H1 (cell line): Measurements from ENCODE around the gene DOK7.

ENCODE experiments used
- BRCA1 ChIP-seq: IDR thresholded peaks from 2 replicates; pipeline ENCODE4 v1.6.1; 2012; ENCODE audit warnings: low read depth, low read length, improper control_type of control experiment
- CBX5 ChIP-seq: fragments of 300-800, 300-1000 bp; sonication (generic); IDR thresholded peaks from 2 replicates; pipeline ENCODE4 v1.7.1; 2016; ENCODE audit warnings: antibody characterized with exemption, low read length, low read depth
- E2F6 ChIP-seq: IDR thresholded peaks from 2 replicates; pipeline ENCODE4 v1.6.1; 2012; ENCODE audit warnings: inconsistent platforms
- POLR2A ChIP-seq, 2 experiments: IDR thresholded peaks; 1 replicate in 1 of 2; 2 replicates in 1 of 2; pipeline ENCODE4 v1.6.1; 2011; ENCODE audit warnings: low read depth in 2 of 2, low read length in 2 of 2, mild to moderate bottlenecking in 2 of 2; ENCODE audit errors: control extremely low read depth in 1 of 2
- POLR2AphosphoS5 ChIP-seq: IDR thresholded peaks from 2 replicates; pipeline ENCODE4 v1.6.1; 2011; ENCODE audit warnings: low read depth, low read length
- SP1 ChIP-seq: IDR thresholded peaks from 2 replicates; pipeline ENCODE4 v1.6.1; 2011; ENCODE audit warnings: low read depth, low read length
- SP2 ChIP-seq: IDR thresholded peaks from 2 replicates; pipeline ENCODE4 v1.6.1; 2012; ENCODE audit warnings: mild to moderate bottlenecking, low read length, inconsistent platforms
- USF2 ChIP-seq: IDR thresholded peaks from 2 replicates; pipeline ENCODE4 v1.6.1; 2011; ENCODE audit warnings: low read length, improper control_type of control experiment
- YY1 ChIP-seq: IDR thresholded peaks from 2 replicates; pipeline ENCODE4 v1.6.1; 2011; ENCODE audit warnings: low read depth, mild to moderate bottlenecking, low read length
- TF ChIP-seq, protein P1 (sequence below), 3 experiments: IDR thresholded peaks; 1 replicate in 2 of 3; 2 replicates in 1 of 3; pipeline versions ENCODE4 v1.5.1 to v1.6.1; 2011; ENCODE audit warnings: low read length in 3 of 3, mild to moderate bottlenecking in 3 of 3, inconsistent platforms in 2 of 3, low read depth in 1 of 3, moderate library complexity in 1 of 3; ENCODE audit not compliant: insufficient read depth in 1 of 3; ENCODE audit errors: control extremely low read depth in 1 of 3

DNA sequence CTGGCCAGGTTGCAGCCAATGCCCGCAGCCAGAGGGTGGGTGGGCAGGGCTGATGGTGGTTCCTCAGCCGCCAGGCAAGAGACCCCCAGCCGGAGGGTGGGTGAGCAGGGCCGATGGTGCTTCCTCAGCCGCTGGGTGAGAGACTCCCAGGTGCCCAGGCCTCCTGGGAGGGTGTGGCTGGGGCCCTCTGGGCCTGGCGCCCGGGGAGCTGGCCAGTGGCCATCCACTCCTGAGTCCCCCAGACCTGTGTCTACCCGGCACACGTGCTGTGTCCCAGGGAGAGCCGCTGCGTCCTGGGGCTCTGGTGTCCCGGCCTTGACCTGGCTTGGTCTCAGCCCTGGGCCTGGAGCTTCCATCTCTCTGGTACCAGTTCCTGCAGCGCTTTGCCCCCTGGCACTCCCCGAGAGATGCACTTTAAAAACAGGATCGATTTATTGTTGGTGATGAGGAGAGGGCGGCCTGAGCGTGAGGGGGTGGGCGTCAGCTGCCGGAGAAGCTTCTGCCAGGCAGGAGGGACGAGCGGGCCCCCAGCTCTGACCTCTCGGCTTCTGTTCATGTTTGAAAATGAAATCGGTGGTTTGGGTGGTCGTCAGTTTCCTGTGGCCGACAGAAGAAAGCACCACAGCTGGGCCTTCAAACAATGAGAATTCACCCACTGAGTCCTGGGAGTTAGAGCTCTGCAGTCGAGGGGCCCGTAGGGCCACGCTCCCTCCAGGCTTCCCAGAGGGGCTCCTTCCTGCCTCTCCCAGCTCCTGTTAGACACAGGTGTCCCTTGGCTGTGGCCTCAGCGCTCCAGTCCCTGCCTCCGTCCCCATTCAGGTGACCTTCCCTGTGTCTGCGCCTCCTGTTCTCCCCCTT lies 6.5 kb downstream of the DOK7 start:
- TF ChIP-seq POLR2A (IDR thresholded peaks at IDR 0.05; ENCODE audit: control extremely low read depth in 1 of 2, low read depth in 2 of 2, low read length in 2 of 2): no peak
- TF ChIP-seq POLR2AphosphoS5: no peak
- TF ChIP-seq USF2: no peak
- TF ChIP-seq YY1: no peak
- no peak for TF ChIP-seq SP1
- TF ChIP-seq CBX5: no peak
- TF ChIP-seq, protein P1, sequence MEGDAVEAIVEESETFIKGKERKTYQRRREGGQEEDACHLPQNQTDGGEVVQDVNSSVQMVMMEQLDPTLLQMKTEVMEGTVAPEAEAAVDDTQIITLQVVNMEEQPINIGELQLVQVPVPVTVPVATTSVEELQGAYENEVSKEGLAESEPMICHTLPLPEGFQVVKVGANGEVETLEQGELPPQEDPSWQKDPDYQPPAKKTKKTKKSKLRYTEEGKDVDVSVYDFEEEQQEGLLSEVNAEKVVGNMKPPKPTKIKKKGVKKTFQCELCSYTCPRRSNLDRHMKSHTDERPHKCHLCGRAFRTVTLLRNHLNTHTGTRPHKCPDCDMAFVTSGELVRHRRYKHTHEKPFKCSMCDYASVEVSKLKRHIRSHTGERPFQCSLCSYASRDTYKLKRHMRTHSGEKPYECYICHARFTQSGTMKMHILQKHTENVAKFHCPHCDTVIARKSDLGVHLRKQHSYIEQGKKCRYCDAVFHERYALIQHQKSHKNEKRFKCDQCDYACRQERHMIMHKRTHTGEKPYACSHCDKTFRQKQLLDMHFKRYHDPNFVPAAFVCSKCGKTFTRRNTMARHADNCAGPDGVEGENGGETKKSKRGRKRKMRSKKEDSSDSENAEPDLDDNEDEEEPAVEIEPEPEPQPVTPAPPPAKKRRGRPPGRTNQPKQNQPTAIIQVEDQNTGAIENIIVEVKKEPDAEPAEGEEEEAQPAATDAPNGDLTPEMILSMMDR (IDR thresholded peaks at IDR 0.05; ENCODE audit: control extremely low read depth in 1 of 3, insufficient read depth in 1 of 3, low read depth in 1 of 3, low read length in 3 of 3): no peak
- no peak for TF ChIP-seq SP2
- no peak for TF ChIP-seq BRCA1
- TF ChIP-seq E2F6: no peak
